ENCODE measurements around the gene PHOX2B. TPM values are rescaled to one million over a fixed set of nuclear protein-coding genes. Genes with fewer than 3 reads are reported as not detected.

PHOX2B gene
- total and polyA plus RNA-seq, 2 of the 8 experiments (the other 6 are each of a cell fraction or from before 2014, with no cell fraction given), result not detected

DNA sequence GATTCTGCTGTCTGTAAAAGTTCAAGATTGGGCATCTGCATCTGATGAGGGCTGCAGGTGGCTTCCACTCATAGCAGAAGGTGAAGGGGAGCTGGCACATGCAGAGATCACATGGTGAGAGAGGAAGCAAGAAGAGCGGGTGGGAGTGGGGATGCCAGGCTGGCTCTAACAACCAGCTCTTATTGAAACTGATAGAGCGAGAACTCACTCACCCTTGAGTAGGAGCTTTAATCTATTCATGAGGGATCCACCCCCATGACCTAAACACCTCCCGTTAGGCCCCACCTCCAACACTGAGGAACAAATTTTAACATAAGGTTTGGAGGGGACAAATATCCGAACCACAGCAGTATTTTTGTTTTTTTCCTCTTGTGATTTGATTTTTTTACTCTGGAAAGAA lies 45.8 kb downstream of the PHOX2B start (continued):
- TF ChIP-seq CBX5 (IDR thresholded peaks at IDR 0.05; ENCODE audit: low read depth, low read length), result no peak
- no peak for TF ChIP-seq SP2 (IDR thresholded peaks at IDR 0.05; ENCODE audit: low read length)
- no peak for TF ChIP-seq SIRT6 (IDR thresholded peaks at IDR 0.05; ENCODE audit: low read length)
- no peak for TF ChIP-seq TCF12 (IDR thresholded peaks at IDR 0.05; ENCODE audit: low read depth, low read length)
- TF ChIP-seq SP4 (IDR thresholded peaks at IDR 0.05; ENCODE audit: low read length), result no peak
